Stimulated activated effector memory CD8-positive, alpha-beta T cell treated with anti-CD3 and anti-CD28 coated beads, Interleukin-12 subunit alpha, Interleukin-12 subunit beta, amount 100 ng/mL, for 72 hours (primary cell): Measurements from ENCODE around the gene TPGS2.

Source experiments
- ATAC-seq: fragments of 150-1000 bp; cut with Tn5 transposase; 2 replicates; pipeline ENCODE4 v1.10.0; 2021
- DNase-seq, 2 donors: peaks; one replicate each; pipeline ENCODE4 v3.0.0; 2021 to 2022; ENCODE audit warnings: low spot score in 2 of 2
- H3K27ac Mint-ChIP-seq: one replicate; pipeline ENCODE4 v1.8.0; 2022; ENCODE audit warnings: mild to moderate bottlenecking, mixed read lengths
- H3K36me3 Mint-ChIP-seq: one replicate; pipeline ENCODE4 v1.8.0; 2022; ENCODE audit warnings: mild to moderate bottlenecking, mixed read lengths
- H3K4me1 Mint-ChIP-seq: one replicate; pipeline ENCODE4 v1.8.0; 2022; ENCODE audit warnings: mixed read lengths
- H3K4me3 Mint-ChIP-seq: one replicate; pipeline ENCODE4 v1.8.0; 2022; ENCODE audit warnings: mild to moderate bottlenecking, mixed read lengths
- H3K9me3 Mint-ChIP-seq: one replicate; pipeline ENCODE4 v1.8.0; 2022; ENCODE audit warnings: mixed read lengths

TPGS2 gene

GRCh38 chr18:36745219-36745975 is 83.4 kb downstream of the TPGS2 start:
- no peak for ATAC-seq
- H3K36me3 Mint-ChIP-seq: no peaks in the 10 kb centered on the region
- H3K4me3 Mint-ChIP-seq: no peak overlapping the region
- peak in 1 of 2 donors; percentile 34 for DNase-seq
- H3K9me3 Mint-ChIP-seq: no peaks in the 10 kb centered on the region
- no peaks in the 10 kb centered on the region for H3K4me1 Mint-ChIP-seq
- no peak overlapping the region for H3K27ac Mint-ChIP-seq

- ATAC-seq (peak; percentile 16), DNase-seq (peak in 1 of 2 donors; percentile 28)
- H3K36me3 Mint-ChIP-seq: no peaks in the 10 kb centered on the region
- no peaks in the 10 kb centered on the region for H3K9me3 Mint-ChIP-seq
- no peaks in the 10 kb centered on the region for H3K4me1 Mint-ChIP-seq
- H3K4me3 Mint-ChIP-seq: no peak overlapping the region
- peak overlapping the region; percentile 6 for H3K27ac Mint-ChIP-seq
Observed at GRCh38 chr18:36744261-36744876, 84.4 kb downstream of the TPGS2 start.
